NT2/D1 (cell line): Measurements from ENCODE around the gene FAM20C.

Source experiments
- DNase-seq: peaks from one replicate; pipeline ENCODE4 v3.0.0-alpha.2; 2011; ENCODE audit warnings: low read depth, low spot score
- H3K27me3 ChIP-seq: 2 replicates; pipeline ENCODE4 v1.6.0; 2011; ENCODE audit warnings: mild to moderate bottlenecking; ENCODE audit not compliant: insufficient read length, insufficient read depth
- H3K36me3 ChIP-seq: 2 replicates; pipeline ENCODE4 v1.6.1; 2011; ENCODE audit warnings: mild to moderate bottlenecking, low read length, mixed read lengths; ENCODE audit not compliant: insufficient read depth, insufficient read length
- H3K4me1 ChIP-seq: 2 replicates; pipeline ENCODE4 v1.5.1; 2011; ENCODE audit not compliant: insufficient read depth, insufficient read length
- H3K4me3 ChIP-seq: 2 replicates; pipeline ENCODE4 v1.5.1; 2011; ENCODE audit warnings: low read depth; ENCODE audit not compliant: insufficient read length
- H3K9ac ChIP-seq: 2 replicates; pipeline ENCODE4 v1.6.0; 2011; ENCODE audit warnings: low read depth; ENCODE audit not compliant: insufficient read length
- H3K9me3 ChIP-seq: 2 replicates; pipeline ENCODE4 v1.5.1; 2011; ENCODE audit warnings: mild to moderate bottlenecking, low read length; ENCODE audit not compliant: insufficient read depth
- SUZ12 ChIP-seq: IDR thresholded peaks from 2 replicates; pipeline ENCODE4 v1.6.1; 2011; ENCODE audit not compliant: insufficient read length, insufficient read depth; ENCODE audit errors: extremely low read depth
- YY1 ChIP-seq: IDR thresholded peaks from 2 replicates; pipeline ENCODE4 v1.6.1; 2011; ENCODE audit not compliant: insufficient read length, insufficient read depth
- ZNF274 ChIP-seq: IDR thresholded peaks from 2 replicates; pipeline ENCODE4 v1.6.1; 2011; ENCODE audit warnings: mild to moderate bottlenecking, low read depth, low read length

FAM20C gene

GRCh38 chr7:301291-302053, 109.1 kb downstream of the FAM20C start:
- no peak for DNase-seq
- no peak overlapping the region for H3K9ac ChIP-seq

GRCh38 chr7:302054-302992, 110.0 kb downstream of the FAM20C start:
- H3K27me3 ChIP-seq: no peaks in the 10 kb centered on the region
- no peaks in the 10 kb centered on the region for H3K36me3 ChIP-seq
- H3K9ac ChIP-seq: no peak overlapping the region
- no peak for TF ChIP-seq YY1
- TF ChIP-seq ZNF274: no peak
- no peak for TF ChIP-seq SUZ12
- H3K4me1 ChIP-seq: peaks cover 3% of the 10 kb centered on the region
- H3K9me3 ChIP-seq: 0 out of 2 replicates have a peak, but pooled peaks cover under 1% of the 10 kb centered on the region
- no peak overlapping the region for H3K4me3 ChIP-seq
- DNase-seq: no peak

More at GRCh38 chr7:301291-302053, 109.1 kb downstream of the FAM20C start:
- peaks cover 3% of the 10 kb centered on the region for H3K4me1 ChIP-seq
- H3K27me3 ChIP-seq: no peaks in the 10 kb centered on the region
- H3K36me3 ChIP-seq: no peaks in the 10 kb centered on the region
- no peak overlapping the region for H3K4me3 ChIP-seq
- H3K9me3 ChIP-seq: no peaks in the 10 kb centered on the region
- TF ChIP-seq YY1 (no peak), ZNF274 (no peak), SUZ12 (no peak)

DNA sequence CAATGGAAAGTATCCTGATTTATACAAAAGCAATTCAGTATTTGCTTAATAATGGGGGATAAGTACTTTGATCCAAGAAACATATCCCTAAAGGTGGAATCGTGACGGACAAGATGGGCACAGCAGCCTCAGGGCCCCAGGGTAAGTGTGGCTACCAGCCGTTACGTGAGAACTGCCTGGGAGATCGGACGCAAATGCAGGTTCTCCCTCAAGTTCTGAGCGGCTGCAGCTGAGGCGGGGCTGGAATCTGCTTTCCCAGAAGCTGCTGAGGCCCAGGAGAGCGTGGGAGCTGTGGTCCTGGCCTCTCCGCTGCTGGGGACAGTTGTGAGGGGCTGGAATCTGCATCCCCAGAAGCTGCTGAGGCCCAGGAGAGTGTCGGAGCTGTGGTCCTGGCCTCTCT, 111.1 kb downstream of the FAM20C start:
- Histone ChIP-seq H3K36me3 (no peaks in the 10 kb centered on the region), H3K9me3 (peaks cover 9% of the 10 kb centered on the region; the same call in 1 of the 2 replicates), H3K9ac (no peak overlapping the region), H3K27me3 (no peaks in the 10 kb centered on the region), H3K4me3 (no peak overlapping the region), H3K4me1 (peaks cover 2% of the 10 kb centered on the region)
- DNase-seq: no peak
- no peak for TF ChIP-seq YY1
- no peak for TF ChIP-seq ZNF274
- no peak for TF ChIP-seq SUZ12

DNA sequence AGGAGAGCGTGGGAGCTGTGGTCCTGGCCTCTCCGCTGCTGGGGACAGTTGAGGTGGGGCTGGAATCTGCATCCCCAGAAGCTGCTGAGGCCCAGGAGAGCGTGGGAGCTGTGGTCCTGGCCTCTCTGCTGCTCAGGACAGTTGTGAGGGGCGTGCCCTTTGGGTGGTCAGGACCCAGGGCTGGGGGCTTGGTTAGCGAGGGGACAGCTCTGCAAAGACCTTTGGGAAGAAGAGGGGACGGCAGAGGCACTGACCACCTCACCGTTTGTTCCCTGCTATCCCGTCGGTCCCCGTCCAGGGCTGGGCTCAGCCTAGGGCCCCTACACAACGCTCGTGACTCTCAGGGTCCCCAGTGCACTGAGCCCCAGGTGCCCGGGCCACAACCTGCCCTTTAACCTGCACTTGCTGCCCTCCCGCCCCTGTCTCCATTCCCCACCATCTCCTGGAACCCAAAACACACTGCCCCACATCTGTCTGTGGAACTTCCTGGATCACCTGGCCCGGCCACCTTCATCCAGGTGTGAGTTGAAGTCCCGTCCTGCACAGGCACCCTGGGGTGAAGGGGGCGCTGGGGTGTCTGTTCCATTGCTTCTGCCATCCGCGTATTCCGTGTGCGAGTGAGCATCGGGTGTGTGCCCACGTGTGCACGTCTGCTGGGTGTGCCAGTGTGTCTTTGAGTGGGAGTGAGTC, 111.7 kb downstream of the FAM20C start:
- H3K36me3 ChIP-seq: no peaks in the 10 kb centered on the region
- H3K4me3 ChIP-seq: no peak overlapping the region
- DNase-seq: no peak
- no peak overlapping the region for H3K9ac ChIP-seq
- H3K4me1 ChIP-seq: no peaks in the 10 kb centered on the region
- peaks cover 9% of the 10 kb centered on the region; the same call in 1 of the 2 replicates for H3K9me3 ChIP-seq
- H3K27me3 ChIP-seq: no peaks in the 10 kb centered on the region
- TF ChIP-seq SUZ12: no peak
- no peak for TF ChIP-seq ZNF274
- no peak for TF ChIP-seq YY1

DNA sequence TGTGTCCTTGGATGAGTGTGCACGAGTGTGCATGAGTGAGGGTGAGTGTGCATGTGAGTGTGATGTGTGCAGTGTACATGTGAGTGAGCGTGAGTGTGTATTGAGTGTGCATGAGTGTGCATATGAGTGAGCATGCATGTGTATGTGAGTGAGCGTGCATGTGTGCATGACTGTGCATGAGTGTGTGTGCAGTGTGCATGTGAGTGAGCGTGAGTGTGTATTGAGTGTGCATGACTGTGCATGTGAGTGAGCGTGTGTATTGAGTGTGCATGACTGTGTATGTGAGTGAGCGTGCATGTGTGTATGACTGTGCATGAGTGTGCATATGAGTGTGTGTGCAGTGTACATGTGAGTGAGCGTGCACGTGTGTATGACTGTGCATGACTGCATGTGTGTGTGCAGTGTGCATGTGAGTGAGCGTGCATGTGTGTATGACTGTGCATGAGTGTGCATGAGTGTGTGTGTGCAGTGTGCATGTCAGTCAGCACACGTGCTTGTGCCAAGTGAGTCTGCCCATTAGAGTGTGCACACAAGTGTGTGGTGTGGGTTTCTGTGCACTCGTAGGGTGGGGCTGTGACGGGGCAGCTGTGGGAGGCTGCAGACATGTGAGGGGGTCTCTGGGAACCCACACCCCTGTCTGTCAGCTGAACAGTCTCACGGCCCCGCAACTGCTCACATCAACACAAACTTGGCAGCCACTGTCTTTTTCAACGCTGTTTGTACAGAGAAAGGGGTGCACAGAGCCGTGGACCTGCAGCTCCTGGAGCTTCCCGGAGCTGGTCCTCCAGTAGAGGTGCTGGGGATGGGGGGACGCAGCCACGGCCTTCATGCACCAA, 112.4 kb downstream of the FAM20C start:
- no peak for TF ChIP-seq ZNF274
- no peak for TF ChIP-seq YY1
- no peak for TF ChIP-seq SUZ12
- no peak for DNase-seq
- Histone ChIP-seq H3K4me3 (no peak overlapping the region), H3K9me3 (peaks cover 12% of the 10 kb centered on the region; the same call in 1 of the 2 replicates), H3K9ac (no peak overlapping the region), H3K4me1 (no peaks in the 10 kb centered on the region), H3K27me3 (no peaks in the 10 kb centered on the region), H3K36me3 (no peaks in the 10 kb centered on the region)

DNA sequence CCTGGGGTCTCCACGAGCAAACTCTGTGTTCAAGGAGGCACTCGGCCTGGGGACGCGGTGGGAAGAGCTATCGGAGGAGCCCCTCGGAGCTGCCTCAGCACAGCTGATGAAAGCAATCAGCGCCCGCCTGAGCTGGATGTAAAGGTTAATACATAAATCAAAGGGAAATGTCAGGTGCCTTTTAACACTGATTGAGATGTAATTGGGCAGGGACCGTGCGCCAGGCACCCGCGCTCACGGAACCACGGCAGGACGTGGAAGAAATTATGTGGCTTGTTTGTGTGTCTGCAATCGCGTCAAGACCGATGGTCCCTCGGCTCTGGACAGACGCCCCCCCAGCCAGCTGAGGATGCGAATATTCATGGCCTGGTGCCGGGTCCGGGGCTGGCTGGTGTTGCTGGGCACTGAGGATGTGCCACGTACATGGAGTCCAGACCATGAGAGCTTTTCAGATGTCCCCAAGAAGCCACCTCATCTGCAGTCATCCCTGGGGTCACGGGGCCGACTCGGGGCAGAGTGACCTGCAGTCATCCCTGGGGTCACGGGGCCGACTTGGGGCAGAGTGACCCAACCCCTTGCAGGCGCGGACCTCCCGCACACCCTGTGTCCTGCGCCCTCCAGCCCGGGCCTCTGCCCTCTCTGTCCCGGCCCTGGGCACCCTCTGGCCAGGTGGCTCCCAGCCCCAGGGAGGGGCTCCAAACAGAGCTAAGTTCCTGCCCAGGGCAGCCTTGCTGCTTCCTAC, 113.2 kb downstream of the FAM20C start:
- no peak for TF ChIP-seq ZNF274
- H3K4me1 ChIP-seq: no peaks in the 10 kb centered on the region
- no peak overlapping the region for H3K4me3 ChIP-seq
- no peak overlapping the region for H3K9ac ChIP-seq
- H3K9me3 ChIP-seq: peaks cover 12% of the 10 kb centered on the region; the same call in 1 of the 2 replicates
- DNase-seq: no peak
- no peaks in the 10 kb centered on the region for H3K27me3 ChIP-seq
- H3K36me3 ChIP-seq: no peaks in the 10 kb centered on the region
